Measurements from ENCODE around the gene EPM2AIP1.

GRCh38 chr3:36944641-36945270 is 48.2 kb downstream of the EPM2AIP1 start, which contains the start of gene TRANK1:
- no peak for TF ChIP-seq CTCF (IDR thresholded peaks at IDR 0.05; ENCODE audit: control extremely low read depth in 1 of 3, insufficient read depth in 1 of 3, low read depth in 1 of 3, low read length in 3 of 3)
- peak; percentile 71 for TF ChIP-seq ASH2L (IDR thresholded peaks at IDR 0.05; ENCODE audit: low read length)
- TF ChIP-seq GABPA (IDR thresholded peaks at IDR 0.05; ENCODE audit: borderline replicate concordance, insufficient read depth, low read length), result no peak
- TF ChIP-seq RAD21 (IDR thresholded peaks at IDR 0.05 in 1 of 2, conservative IDR thresholded peaks at IDR 0.05 in 1 of 2; ENCODE audit: low read depth in 2 of 2, low read length in 2 of 2), result no peak
